Measurements from ENCODE around the gene GPR39.

The GPR39 gene

GRCh38 chr2:132668987-132669907 is 252.6 kb downstream of the GPR39 start:
- no peak for FAIRE-seq
- DNase-seq (ENCODE audit: low spot score) = no peak

- FAIRE-seq (no peak), DNase-seq (ENCODE audit: low spot score) (no peak)
These were observed 253.4 kb downstream of the GPR39 start, which contains the start of gene LYPD1 for GRCh38 chr2:132669908-132670495. TSS of gene LYPD1 (minus strand) at chr2:132670205. CDS start at chr2:132669932, 273 bp downstream.

GRCh38 chr2:132670496-132671150 is 254.0 kb downstream of the GPR39 start:
- no peak for FAIRE-seq

GRCh38 chr2:132671151-132671835 is 254.7 kb downstream of the GPR39 start:
- DNase-seq (ENCODE audit: low spot score) = peak; percentile 81

More at GRCh38 chr2:132670496-132671150, 254.0 kb downstream of the GPR39 start:
- peak; percentile 49 for DNase-seq (ENCODE audit: low spot score)

GRCh38 chr2:132676999-132677398 is 260.4 kb downstream of the GPR39 start:
- DNase-seq (ENCODE audit: low spot score) = no peak
- no peak for FAIRE-seq

More at GRCh38 chr2:132671151-132671835, 254.7 kb downstream of the GPR39 start:
- no peak for FAIRE-seq

- FAIRE-seq = no peak
- no peak for DNase-seq (ENCODE audit: low spot score)
These were observed 261.1 kb downstream of the GPR39 start for GRCh38 chr2:132677661-132678060.

GRCh38 chr2:132678483-132678882 is 261.9 kb downstream of the GPR39 start:
- FAIRE-seq (no peak), DNase-seq (ENCODE audit: low spot score) (no peak)

GRCh38 chr2:132680544-132680943 is 263.9 kb downstream of the GPR39 start:
- DNase-seq (ENCODE audit: low spot score) (no peak), FAIRE-seq (no peak)

GRCh38 chr2:132681766-132682165 is 265.2 kb downstream of the GPR39 start:
- no peak for DNase-seq (ENCODE audit: low spot score)
- FAIRE-seq = no peak

GRCh38 chr2:132690664-132691303 is 274.2 kb downstream of the GPR39 start:
- FAIRE-seq (no peak), DNase-seq (ENCODE audit: low spot score) (no peak)

- no peak for FAIRE-seq
- no peak for DNase-seq (ENCODE audit: low spot score)
These were observed 275.0 kb downstream of the GPR39 start for GRCh38 chr2:132691556-132691955.

- FAIRE-seq = no peak
- DNase-seq (ENCODE audit: low spot score) = no peak
These were observed 276.2 kb downstream of the GPR39 start for GRCh38 chr2:132692816-132693215.
